Body of pancreas (tissue), 4 donors: ENCODE results near the gene TMOD2.

Experiments used
- POLR2A ChIP-seq, 3 donors: fragments of 450-650 bp; IDR thresholded peaks; one replicate each; pipeline ENCODE4 v1.6.1; 2016; ENCODE audit warnings: antibody characterized with exemption in 3 of 3, mild to moderate bottlenecking in 2 of 3
- TF ChIP-seq, protein P1 (sequence below), 7 experiments: fragments of 450-650 bp in 4 of 7; fragments of 200-600 bp in 3 of 7; sonication (generic) in 3 of 7; IDR thresholded peaks; one replicate each; pipeline ENCODE4 v1.5.1; 2016 to 2019; ENCODE audit warnings: antibody characterized with exemption in 7 of 7

DNA sequence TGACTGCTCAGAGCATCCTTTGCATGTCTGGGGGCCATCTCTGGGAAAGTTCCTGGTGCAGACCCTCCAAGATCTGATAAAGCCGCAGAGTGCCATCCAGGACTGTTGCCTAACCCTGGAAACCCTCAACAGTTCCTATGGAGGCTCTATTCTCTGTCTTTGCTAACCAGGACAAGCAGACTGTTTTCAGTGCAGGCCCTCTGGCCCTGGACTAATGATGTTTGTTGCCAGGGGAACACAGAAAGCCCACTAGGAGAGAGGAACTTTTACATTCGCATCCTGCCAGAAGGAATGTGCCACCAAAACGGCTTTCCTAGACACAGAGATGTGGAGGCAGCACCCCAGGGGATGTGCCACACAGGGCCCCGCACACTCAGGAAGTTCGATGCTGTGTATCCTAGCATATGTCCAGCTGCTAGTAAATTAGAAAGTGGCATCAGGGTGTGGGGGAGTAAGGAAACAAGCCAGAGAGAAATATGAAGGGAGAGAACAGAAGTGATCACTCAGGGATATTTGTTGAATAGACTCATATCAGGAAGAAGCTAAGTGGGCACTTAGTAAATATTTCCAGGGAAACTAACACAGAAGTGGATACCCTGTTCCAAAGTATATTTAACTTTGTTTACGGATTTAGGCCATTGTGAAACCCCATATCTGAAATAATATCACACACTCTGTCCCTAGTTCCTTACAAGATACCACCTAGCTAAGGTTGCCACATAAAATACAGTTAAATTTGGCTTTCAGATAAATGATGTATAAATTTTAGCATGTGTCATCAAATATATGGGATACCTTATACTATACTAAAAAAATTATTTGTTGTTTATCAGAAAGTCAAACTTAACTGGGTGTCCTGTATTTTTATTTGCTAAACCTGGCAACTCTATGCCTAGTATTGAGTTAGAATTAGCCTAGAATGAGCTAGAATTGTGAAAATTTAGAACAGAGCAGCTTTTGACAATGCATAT is 48.2 kb downstream of the TMOD2 start:
- no peak for TF ChIP-seq POLR2A (IDR thresholded peaks at IDR 0.05)
- TF ChIP-seq, protein P1, sequence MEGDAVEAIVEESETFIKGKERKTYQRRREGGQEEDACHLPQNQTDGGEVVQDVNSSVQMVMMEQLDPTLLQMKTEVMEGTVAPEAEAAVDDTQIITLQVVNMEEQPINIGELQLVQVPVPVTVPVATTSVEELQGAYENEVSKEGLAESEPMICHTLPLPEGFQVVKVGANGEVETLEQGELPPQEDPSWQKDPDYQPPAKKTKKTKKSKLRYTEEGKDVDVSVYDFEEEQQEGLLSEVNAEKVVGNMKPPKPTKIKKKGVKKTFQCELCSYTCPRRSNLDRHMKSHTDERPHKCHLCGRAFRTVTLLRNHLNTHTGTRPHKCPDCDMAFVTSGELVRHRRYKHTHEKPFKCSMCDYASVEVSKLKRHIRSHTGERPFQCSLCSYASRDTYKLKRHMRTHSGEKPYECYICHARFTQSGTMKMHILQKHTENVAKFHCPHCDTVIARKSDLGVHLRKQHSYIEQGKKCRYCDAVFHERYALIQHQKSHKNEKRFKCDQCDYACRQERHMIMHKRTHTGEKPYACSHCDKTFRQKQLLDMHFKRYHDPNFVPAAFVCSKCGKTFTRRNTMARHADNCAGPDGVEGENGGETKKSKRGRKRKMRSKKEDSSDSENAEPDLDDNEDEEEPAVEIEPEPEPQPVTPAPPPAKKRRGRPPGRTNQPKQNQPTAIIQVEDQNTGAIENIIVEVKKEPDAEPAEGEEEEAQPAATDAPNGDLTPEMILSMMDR (IDR thresholded peaks at IDR 0.05), result no peak
